Lower leg skin (tissue), 4 donors: Measurements from ENCODE around the gene C16orf96. TPM values are rescaled to one million over a fixed set of nuclear protein-coding genes. Genes with fewer than 3 reads are reported as not detected.

Experiments used
- DNase-seq, 2 donors: peaks; one replicate each; pipeline ENCODE4 v3.0.0-alpha.2; 2019; ENCODE audit warnings: low spot score in 2 of 2
- H3K4me3 ChIP-seq: fragments of 200-600 bp; sonication (generic); 2 replicates; pipeline ENCODE4 v1.5.1; 2017; ENCODE audit warnings: mild to moderate bottlenecking, low read depth; ENCODE audit not compliant: poor library complexity, severe bottlenecking
- POLR2A ChIP-seq, 2 donors: fragments of 450-650 bp; IDR thresholded peaks; one replicate each; pipeline ENCODE4 v1.6.1; 2016 to 2017; ENCODE audit warnings: antibody characterized with exemption in 2 of 2, mild to moderate bottlenecking in 1 of 2, moderate library complexity in 1 of 2
- WGBS, 2 donors: methylation state at CpG; one replicate each; pipeline ENCODE4 v1.1.5; 2018; 5-methylcytosine and 5-hydroxymethylcytosine counted together
- intact Hi-C: fragments of 100-400 bp; cut with DNase I; formaldehyde crosslinking; loops from one replicate; pipeline ENCODE4 v1.15.0; 2023; ENCODE audit warnings: low total_unique reads
- total RNA-seq, 4 donors: library from RNA; depleted of rRNA; stranded (reverse); fragments of >200 nt; gene quantifications; one replicate each; pipeline ENCODE4 v1.1.0, GENCODE V29; 2016
- TF ChIP-seq, protein P1 (sequence below), 3 donors: fragments of 450-650 bp; IDR thresholded peaks; one replicate each; pipeline ENCODE4 v1.5.1; 2016; ENCODE audit warnings: antibody characterized with exemption in 3 of 3, mild to moderate bottlenecking in 3 of 3, moderate library complexity in 2 of 3

C16orf96 gene
- total RNA-seq, 4 donors from 2014 or later, result 0.08 to 0.49 (median 0.29) TPM

DNA sequence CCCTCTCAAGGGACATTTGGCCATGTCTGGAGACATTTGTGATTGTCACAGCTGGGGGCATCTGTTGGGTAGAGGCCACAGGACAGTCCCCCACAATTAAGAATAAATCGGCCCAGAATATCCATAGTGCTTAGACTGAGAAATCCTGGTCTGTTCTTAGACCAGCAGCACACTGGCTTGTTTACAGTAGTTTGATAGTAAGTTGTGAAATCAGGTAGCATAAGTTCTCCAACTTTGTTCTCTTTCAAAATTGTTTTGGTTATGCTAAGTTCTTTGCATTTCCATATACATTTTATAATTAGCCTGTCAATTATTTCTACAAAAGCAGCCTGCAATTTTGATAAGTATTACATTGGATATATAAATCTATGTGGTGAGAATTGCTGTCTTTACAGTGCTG is 75.3 kb downstream of the C16orf96 start:
- 96 to 100% methylated on average over 1 of the region's 1 CpG for WGBS, 2 donors
- H3K4me3 ChIP-seq, result no peak overlapping the region
- TF ChIP-seq, protein P1, sequence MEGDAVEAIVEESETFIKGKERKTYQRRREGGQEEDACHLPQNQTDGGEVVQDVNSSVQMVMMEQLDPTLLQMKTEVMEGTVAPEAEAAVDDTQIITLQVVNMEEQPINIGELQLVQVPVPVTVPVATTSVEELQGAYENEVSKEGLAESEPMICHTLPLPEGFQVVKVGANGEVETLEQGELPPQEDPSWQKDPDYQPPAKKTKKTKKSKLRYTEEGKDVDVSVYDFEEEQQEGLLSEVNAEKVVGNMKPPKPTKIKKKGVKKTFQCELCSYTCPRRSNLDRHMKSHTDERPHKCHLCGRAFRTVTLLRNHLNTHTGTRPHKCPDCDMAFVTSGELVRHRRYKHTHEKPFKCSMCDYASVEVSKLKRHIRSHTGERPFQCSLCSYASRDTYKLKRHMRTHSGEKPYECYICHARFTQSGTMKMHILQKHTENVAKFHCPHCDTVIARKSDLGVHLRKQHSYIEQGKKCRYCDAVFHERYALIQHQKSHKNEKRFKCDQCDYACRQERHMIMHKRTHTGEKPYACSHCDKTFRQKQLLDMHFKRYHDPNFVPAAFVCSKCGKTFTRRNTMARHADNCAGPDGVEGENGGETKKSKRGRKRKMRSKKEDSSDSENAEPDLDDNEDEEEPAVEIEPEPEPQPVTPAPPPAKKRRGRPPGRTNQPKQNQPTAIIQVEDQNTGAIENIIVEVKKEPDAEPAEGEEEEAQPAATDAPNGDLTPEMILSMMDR (IDR thresholded peaks at IDR 0.05), result no peak
- no peak for TF ChIP-seq POLR2A (IDR thresholded peaks at IDR 0.05)
- no peak for DNase-seq
- intact Hi-C loops, result no loop called here

DNA sequence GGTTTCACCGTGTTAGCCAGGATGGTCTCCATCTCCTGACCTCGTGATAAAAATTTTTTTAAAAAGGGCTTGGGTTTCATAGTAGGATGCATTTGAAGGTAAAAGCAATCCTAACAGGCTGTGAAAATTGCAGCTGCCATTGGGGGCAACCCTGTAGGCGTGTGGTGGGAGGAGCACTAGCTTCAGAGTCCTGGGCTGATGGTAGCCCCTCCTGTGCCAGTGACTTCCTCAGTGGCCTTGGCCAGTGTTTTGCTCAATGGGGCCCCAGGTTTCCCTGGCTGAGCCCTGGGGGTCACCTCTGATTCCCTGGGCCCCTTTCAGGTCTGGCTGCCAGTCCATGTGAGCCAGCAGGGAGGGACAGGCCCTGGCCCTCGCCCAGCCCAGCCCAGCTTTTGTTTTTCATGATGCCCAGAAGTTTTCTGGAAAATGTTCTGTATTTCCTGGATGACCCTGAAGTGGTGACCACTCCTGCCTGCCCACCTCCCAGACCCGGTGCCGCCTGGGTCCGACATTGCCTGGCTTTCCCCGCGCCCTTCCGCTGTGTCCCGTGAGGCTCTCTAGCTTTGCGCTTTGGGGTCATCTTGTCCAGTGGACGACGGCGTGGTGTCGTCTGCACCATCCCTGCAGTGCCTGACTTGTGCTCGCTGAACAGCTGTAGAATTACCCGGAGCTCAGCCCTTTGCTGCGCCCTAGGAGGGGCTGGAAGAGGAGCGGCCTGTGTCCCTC is 77.9 kb downstream of the C16orf96 start:
- TF ChIP-seq POLR2A (IDR thresholded peaks at IDR 0.05), result no peak
- TF ChIP-seq, protein P1 (IDR thresholded peaks at IDR 0.05), result no peak
- WGBS, 2 donors, result 94 to 95% methylated on average over 19 to 20 of the region's 20 CpGs
- intact Hi-C loops, result no loop called here
- H3K4me3 ChIP-seq, result no peak overlapping the region
- no peak for DNase-seq

DNA sequence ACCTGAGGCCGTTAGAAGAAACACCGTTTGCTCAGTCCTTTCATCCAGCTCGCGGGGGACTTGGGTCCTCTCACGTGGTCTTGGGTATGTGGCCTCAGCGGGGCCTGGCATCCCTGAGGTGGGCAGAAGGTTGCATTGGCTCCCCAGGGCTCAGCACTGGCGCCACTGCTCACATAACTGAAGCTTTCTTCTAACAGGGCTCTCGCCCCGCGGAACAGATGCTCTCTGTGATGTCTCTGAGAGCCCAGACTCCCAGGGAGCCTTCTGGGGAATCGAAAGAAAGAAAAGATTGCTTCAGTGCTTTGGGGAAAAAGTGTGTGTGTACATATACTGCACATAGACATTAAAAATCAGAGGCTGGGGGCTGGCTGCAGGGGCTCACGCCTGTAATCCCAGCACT is 78.6 kb downstream of the C16orf96 start:
- intact Hi-C loops, result no loop called here
- no peak for TF ChIP-seq POLR2A (IDR thresholded peaks at IDR 0.05)
- TF ChIP-seq, protein P1 (IDR thresholded peaks at IDR 0.05), result no peak
- no peak overlapping the region for H3K4me3 ChIP-seq
- 94% methylated on average over 12 of the region's 12 CpGs for WGBS, 2 donors
- no peak for DNase-seq

DNA sequence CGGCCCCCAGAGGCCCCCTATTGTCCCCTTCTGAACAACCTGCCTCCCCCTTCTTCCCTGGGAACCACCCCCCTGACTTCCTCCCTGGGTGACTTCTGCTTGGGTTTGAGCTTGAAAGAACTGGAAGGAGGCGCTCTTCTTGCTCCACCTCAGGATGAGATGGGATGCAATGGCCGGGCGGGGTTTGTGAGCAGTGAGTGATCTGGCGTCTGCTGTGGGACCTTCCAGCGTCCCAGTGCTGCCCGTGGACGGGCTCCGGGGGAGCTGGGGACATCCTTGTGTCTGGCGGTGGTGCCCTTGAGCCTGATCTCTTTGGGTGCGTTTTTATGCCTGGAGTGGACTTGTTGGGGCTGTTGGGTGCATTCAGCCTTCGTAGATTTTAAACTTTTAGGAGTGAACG is 80.1 kb downstream of the C16orf96 start:
- WGBS, 2 donors, result 92 to 93% methylated on average over 13 of the region's 13 CpGs
- H3K4me3 ChIP-seq, result no peak overlapping the region
- no peak for TF ChIP-seq POLR2A (IDR thresholded peaks at IDR 0.05)
- TF ChIP-seq, protein P1 (IDR thresholded peaks at IDR 0.05), result no peak
- intact Hi-C loops, result no loop called here
- no peak for DNase-seq

DNA sequence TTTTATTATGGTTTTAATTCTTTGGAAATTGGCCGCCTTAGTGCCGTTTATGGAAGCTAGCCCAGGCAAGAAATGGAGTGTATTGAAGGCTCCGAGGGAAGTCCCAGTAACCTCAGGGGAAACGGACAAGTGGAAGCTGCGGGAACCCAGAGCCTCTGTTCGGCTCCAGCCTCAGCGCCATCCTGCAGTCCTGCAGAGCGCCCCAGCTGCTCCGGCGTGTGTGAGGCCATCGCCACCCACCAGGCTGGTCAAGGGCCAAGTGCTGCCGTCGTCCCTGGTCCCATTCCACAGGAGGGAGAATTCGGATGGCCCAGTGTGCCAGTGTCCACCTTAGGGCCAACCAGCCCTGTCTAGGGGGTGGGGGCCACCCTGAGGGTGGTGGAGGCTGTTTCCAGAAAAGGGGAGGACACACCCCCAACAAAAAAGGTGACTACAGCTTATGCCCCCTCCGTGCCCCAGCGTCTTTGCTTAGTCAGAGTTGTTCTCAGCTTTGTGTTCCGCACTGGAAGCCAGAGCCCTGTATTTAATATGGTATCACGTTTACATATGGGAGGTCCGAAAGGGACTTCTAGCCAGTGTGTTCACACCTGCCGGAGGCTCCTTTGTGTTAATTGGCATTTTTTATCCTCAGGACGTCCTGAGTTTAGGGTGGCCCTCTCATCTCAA is 81.5 kb downstream of the C16orf96 start:
- no peak overlapping the region for H3K4me3 ChIP-seq
- no peak for TF ChIP-seq POLR2A (IDR thresholded peaks at IDR 0.05)
- TF ChIP-seq, protein P1 (IDR thresholded peaks at IDR 0.05), result no peak
- intact Hi-C loops, result no loop called here
- 65 to 74% methylated on average over 18 to 21 of the region's 21 CpGs for WGBS, 2 donors
- DNase-seq, result no peak
